Measurements from ENCODE around the gene ARHGEF2.
"Not testable (repeated sequence)": the region's sequence is repeated elsewhere in the genome, so short reads cannot be mapped to it uniquely, and the experiment has no call there.

ARHGEF2 gene

GRCh38 chr1:155989242-155990004 is 11.1 kb upstream of the ARHGEF2 start:
- peak overlapping the region; percentile 39 for H3K27ac ChIP-seq
- TF ChIP-seq CTCF (conservative IDR thresholded peaks at IDR 0.05): peak; percentile 96

GRCh38 chr1:155984903-155985645 is 6.7 kb upstream of the ARHGEF2 start:
- H3K27ac ChIP-seq: not testable (repeated sequence)

- no peak for TF ChIP-seq CTCF (conservative IDR thresholded peaks at IDR 0.05)
- H3K27ac ChIP-seq: no peak overlapping the region
These were observed 6.0 kb upstream of the ARHGEF2 start for GRCh38 chr1:155984341-155984740.

- no peak for TF ChIP-seq CTCF (conservative IDR thresholded peaks at IDR 0.05)
- no peak overlapping the region for H3K27ac ChIP-seq
These were observed 5.1 kb upstream of the ARHGEF2 start for GRCh38 chr1:155983191-155984024.

- no peak overlapping the region for H3K27ac ChIP-seq
- TF ChIP-seq CTCF (conservative IDR thresholded peaks at IDR 0.05): no peak
These were observed 3.8 kb upstream of the ARHGEF2 start for GRCh38 chr1:155982106-155982505.

GRCh38 chr1:155981266-155982088 is 3.1 kb upstream of the ARHGEF2 start:
- H3K27ac ChIP-seq: no peak overlapping the region
- TF ChIP-seq CTCF (conservative IDR thresholded peaks at IDR 0.05): no peak

GRCh38 chr1:155979597-155980343 is 1.4 kb upstream of the ARHGEF2 start:
- H3K27ac ChIP-seq: peak overlapping the region; percentile 78; the same call in 1 of the 2 replicates
- TF ChIP-seq CTCF (conservative IDR thresholded peaks at IDR 0.05): no peak
